Measurements from ENCODE around the gene CACNG3.

- TF ChIP-seq POLR2A (IDR thresholded peaks at IDR 0.05) (no peak), CTCF (IDR thresholded peaks at IDR 0.05 in 8 of 11, conservative IDR thresholded peaks at IDR 0.05 in 3 of 11) (no peak), POLR2AphosphoS5 (IDR thresholded peaks at IDR 0.05) (no peak)
These were observed 88.6 kb downstream of the CACNG3 start for GRCh38 chr16:24344784-24345183.

Measured in spleen (tissue), 7 donors.